Measurements from ENCODE around the gene RCN1. TPM values are rescaled to one million over a fixed set of nuclear protein-coding genes. Genes with fewer than 3 reads are reported as not detected.

Gene RCN1
- total and polyA plus RNA-seq, 2 of the 8 experiments (the other 6 are each of a cell fraction or from before 2014, with no cell fraction given), result 45.1 to 123 TPM

- Histone ChIP-seq H4K8ac (ENCODE audit: extremely low read depth, insufficient read depth, low read length) (no peak overlapping the region; the same call in 1 of the 2 replicates), H3K14ac (ENCODE audit: insufficient read length) (no peak overlapping the region), H3K9ac (replicated peaks in 1 of 4; ENCODE audit: extremely low read depth in 1 of 4, low read depth in 3 of 4, low read length in 3 of 4) (no peak overlapping the region), H3K4me3 (ENCODE audit: extremely low read depth in 1 of 4, insufficient read depth in 2 of 4, low read depth in 3 of 4, low read length in 4 of 4) (no peak overlapping the region), H3K56ac (replicated peaks; ENCODE audit: insufficient read length, low read depth, low read length) (no peak overlapping the region), H2BK12ac (ENCODE audit: low read depth, low read length) (no peak overlapping the region), H2BK15ac (ENCODE audit: low read length) (no peak overlapping the region), H3K27ac (ENCODE audit: low read depth, low read length) (no peak overlapping the region), H2BK5ac (ENCODE audit: low read depth, low read length) (no peak overlapping the region), H3K4ac (replicated peaks; ENCODE audit: insufficient read length, low read depth, low read length) (no peak overlapping the region), H3K23ac (ENCODE audit: insufficient read length) (no peak overlapping the region), H2BK120ac (replicated peaks; ENCODE audit: low read depth, low read length) (no peak overlapping the region), H2BK20ac (ENCODE audit: low read length) (no peak overlapping the region), H2AFZ (ENCODE audit: low read length) (no peak overlapping the region), H3K23me2 (ENCODE audit: low read depth, low read length) (no peaks in the 10 kb centered on the region), H3K4me2 (ENCODE audit: insufficient read depth in 1 of 2, low read depth in 2 of 2, low read length in 2 of 2) (no peak overlapping the region), H3K36me3 (ENCODE audit: control insufficient read depth in 2 of 4, insufficient read depth in 4 of 4, low read length in 3 of 4) (no peaks in the 10 kb centered on the region), H4K5ac (ENCODE audit: insufficient read length, low read depth, low read length) (no peak overlapping the region), H3K79me2 (ENCODE audit: control insufficient read depth in 1 of 2, insufficient read depth in 2 of 2, low read length in 2 of 2) (no peaks in the 10 kb centered on the region), H3K9me3 (ENCODE audit: insufficient read depth in 2 of 2, low read depth in 1 of 2, low read length in 1 of 2) (no peaks in the 10 kb centered on the region), H3K4me1 (replicated peaks in 1 of 4; ENCODE audit: control insufficient read depth in 3 of 4, insufficient read depth in 4 of 4, low read length in 3 of 4) (peaks cover 4 to 13% (median 9%) of the 10 kb centered on the region in 4 experiments; a peak in 6 of 7 replicates), H3K79me1 (ENCODE audit: low read depth, low read length) (no peaks in the 10 kb centered on the region), H2AK5ac (ENCODE audit: low read depth, low read length) (no peak overlapping the region), H3K18ac (ENCODE audit: extremely low read depth, low read length) (no peak overlapping the region), H4K20me1 (replicated peaks in 1 of 2; ENCODE audit: control insufficient read depth in 1 of 2, insufficient read depth in 2 of 2, low read length in 2 of 2) (no peaks in the 10 kb centered on the region), H3K27me3 (replicated peaks in 1 of 4; ENCODE audit: control insufficient read depth in 3 of 4, extremely low read depth in 1 of 4, insufficient read depth in 3 of 4, low read length in 3 of 4) (no peaks in the 10 kb centered on the region), H4K91ac (replicated peaks; ENCODE audit: insufficient read length, low read length) (no peak overlapping the region)
- TF ChIP-seq GTF2F1 (IDR thresholded peaks at IDR 0.05; ENCODE audit: borderline replicate concordance, low read depth, low read length), result no peak
- no peak for TF ChIP-seq JUND (IDR thresholded peaks at IDR 0.05; ENCODE audit: low read length)
- no peak for TF ChIP-seq CTBP2 (IDR thresholded peaks at IDR 0.05; ENCODE audit: borderline replicate concordance, insufficient read depth, insufficient read length, low read length)
- TF ChIP-seq SIRT6 (IDR thresholded peaks at IDR 0.05; ENCODE audit: low read length), result no peak
- TF ChIP-seq POLR2A (IDR thresholded peaks at IDR 0.05; ENCODE audit: control extremely low read depth in 1 of 2, low read depth in 2 of 2, low read length in 2 of 2), result no peak
- TF ChIP-seq, protein P1, sequence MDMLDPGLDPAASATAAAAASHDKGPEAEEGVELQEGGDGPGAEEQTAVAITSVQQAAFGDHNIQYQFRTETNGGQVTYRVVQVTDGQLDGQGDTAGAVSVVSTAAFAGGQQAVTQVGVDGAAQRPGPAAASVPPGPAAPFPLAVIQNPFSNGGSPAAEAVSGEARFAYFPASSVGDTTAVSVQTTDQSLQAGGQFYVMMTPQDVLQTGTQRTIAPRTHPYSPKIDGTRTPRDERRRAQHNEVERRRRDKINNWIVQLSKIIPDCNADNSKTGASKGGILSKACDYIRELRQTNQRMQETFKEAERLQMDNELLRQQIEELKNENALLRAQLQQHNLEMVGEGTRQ (IDR thresholded peaks at IDR 0.05; ENCODE audit: low read length), result no peak
- no peak for TF ChIP-seq KDM5A (IDR thresholded peaks at IDR 0.05; ENCODE audit: low read length)
- no peak for TF ChIP-seq TBP (IDR thresholded peaks at IDR 0.05; ENCODE audit: low read depth, low read length)
- TF ChIP-seq TEAD4 (IDR thresholded peaks at IDR 0.05; ENCODE audit: low read depth, low read length), result no peak
- ChIA-PET POLR2A (ENCODE audit: partially characterized antibody) (interaction anchor here (0.8 kb wide), 1 partner anchor 25 kb away, joined by 3 read pairs; no protein-coding TSS in a partner anchor), CTCF (ENCODE audit: partially characterized antibody) (interaction anchor here (1.0 to 14.6 kb wide), 3 partner anchors 9 to 17 kb away, joined by 3 to 187 read pairs (median 4); no protein-coding TSS in a partner anchor)
- 85% methylated on average over 6 of the region's 6 CpGs; no CpG with 5 or more reads in 1 of the 2 experiments for WGBS, 2 experiments (ENCODE audit: extremely low coverage in 1 of 2, insufficient coverage in 1 of 2, insufficient read length in 1 of 2, insufficient replicate concordance in 2 of 2, low coverage in 1 of 2, low lambda C conversion rate in 2 of 2, missing lambda C conversion rate in 1 of 2)
- FAIRE-seq (no peak), DNase-seq (ENCODE audit: low read depth in 1 of 2, low spot score in 2 of 2) (no peak)
Observed at GRCh38 chr11:32069361-32070058, 21.4 kb upstream of the RCN1 start.

Measured in H1 (cell line).